AG08395 (cell line): ENCODE measurements around the gene STPG4.
"Not testable (repeated sequence)": the region's sequence is repeated elsewhere in the genome, so short reads cannot be mapped to it uniquely, and the experiment has no call there.

Experiments used
- DNase-seq: peaks from one replicate; pipeline ENCODE4 v3.0.0; 2012; ENCODE audit warnings: mixed read lengths, low spot score

Gene STPG4, protein sequence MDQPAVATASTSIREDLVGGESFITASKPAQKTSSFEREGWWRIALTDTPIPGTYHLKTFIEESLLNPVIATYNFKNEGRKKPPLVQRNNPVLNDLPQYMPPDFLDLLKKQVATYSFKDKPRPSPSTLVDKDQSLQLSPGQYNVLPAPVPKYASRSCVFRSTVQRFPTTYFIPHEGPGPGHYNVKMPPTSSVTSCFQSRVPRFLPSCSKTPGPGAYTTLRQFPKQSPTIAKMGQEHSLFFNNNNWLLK

DNA sequence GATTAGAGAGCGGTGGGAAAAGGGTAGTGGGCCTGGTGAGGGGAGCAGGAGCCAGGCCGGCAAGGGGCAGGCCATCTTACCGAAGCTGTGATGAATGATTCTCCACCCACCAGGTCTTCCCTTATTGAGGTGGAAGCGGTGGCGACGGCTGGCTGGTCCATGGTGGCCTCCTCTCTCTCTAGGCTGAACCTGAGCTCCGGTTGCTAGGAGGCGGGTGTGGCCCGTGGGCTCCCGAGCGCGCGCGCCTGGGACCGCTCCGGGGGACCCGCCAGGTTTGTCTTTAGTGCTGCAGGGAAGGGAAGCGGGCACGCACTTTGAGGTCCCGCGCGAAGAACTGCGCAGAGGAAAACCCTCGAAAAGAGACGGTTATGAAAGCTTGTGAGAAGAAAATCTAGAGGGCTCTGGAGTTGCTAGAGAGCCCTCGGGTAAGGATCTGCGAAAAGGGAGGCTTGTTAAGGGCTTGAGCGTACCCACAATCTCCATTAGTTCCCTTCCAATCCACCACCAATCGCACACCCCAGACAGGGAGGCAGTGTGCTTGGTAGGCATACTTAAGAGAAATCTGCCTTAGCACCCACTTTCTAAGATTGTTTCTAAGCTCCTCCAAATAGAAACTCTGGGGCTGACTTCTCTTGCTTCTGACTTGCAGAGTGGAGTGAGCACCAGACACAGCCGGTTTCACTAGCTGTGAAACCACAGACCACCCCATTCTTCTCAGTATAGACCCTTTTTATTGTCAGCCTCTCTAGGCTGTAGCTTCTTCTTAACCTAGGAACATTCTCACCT, at the start of gene STPG4:
TSS of gene STPG4 (minus strand) at position 218 of the 786 bp plus-strand sequence. CDS start at position 161, 57 bp downstream.
- DNase-seq = no peak

DNA sequence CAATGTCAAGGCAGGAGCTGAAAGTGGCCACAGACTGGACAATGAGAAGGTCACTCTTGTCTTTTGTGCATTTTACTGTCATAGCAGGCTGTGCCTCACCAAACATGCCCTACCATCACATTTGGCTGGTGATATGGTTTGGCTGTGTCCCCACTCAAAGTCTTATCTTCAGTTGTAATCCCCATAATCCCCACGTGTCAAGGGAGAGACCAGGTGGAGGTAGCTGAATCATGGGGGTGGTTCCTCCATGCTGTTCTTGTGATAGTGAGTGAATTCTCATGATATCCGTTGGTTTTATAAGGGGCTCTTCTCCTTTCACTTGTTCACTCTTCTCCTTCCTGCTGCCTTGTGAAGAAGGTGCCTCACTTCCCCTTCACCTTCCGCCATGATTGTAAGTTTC, 49.6 kb upstream of the STPG4 start:
- no peak for DNase-seq

DNA sequence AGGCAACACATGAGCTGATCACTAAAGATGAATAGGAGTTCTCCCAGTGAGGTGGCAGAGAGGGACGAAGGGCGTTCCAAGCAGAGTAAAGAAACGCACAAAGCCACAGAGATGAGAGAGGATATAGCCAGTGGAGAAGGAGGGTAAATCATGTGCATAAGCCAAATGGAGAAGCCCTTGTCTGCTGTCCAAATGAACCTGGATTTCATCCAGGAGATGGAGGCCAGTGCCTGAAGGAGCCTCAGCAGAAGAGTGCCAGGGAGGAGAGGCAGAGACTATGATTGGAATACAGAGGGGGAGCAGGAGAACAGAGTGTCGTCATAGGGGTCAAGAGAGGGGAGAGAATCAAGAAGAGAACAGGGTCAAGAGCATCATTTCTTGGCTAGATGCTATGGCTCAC, 48.9 kb upstream of the STPG4 start:
- DNase-seq = no peak

DNA sequence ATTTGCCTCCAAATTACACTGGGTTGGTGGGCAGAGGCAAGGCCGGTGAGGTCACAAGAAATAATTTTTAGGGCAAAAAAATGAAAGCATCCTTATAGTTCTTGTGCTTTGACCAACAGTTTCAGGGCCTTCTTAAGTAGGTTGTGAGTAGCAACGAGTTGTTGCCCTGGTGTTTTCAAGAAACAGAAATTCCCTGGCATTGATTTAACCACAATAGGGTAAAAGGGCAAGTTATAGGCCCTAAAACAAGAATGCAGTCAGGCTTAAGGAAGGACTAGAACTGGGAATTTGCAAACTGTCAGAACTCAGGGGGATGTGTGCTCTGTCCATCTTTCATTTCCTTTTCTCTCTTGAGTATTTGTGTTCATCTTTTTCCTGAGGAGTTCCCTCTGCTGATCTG, 46.1 kb upstream of the STPG4 start:
- no peak for DNase-seq

DNA sequence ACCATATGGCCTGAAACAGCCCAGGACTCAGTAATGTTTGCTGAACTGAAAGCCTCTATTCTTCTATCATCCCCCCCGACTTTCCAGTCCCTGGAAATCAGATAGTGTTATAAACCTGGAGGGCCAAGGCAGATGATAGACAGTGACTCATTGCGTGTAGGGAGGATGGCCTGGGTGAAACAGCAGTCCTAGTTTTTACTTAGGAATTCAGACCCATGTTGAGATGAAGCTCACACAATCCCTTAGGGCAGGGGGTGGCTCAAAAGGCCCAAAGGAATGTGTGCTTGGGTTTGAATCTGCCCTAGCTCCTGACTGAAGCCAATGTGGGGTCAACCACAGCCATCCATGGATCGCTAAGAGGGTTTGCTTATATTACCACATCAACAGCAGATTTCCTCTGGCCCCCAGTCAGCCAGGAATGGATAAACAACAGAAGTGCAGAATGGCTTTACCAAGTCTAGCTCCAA, 43.9 kb upstream of the STPG4 start:
- DNase-seq = peak; percentile 91

DNA sequence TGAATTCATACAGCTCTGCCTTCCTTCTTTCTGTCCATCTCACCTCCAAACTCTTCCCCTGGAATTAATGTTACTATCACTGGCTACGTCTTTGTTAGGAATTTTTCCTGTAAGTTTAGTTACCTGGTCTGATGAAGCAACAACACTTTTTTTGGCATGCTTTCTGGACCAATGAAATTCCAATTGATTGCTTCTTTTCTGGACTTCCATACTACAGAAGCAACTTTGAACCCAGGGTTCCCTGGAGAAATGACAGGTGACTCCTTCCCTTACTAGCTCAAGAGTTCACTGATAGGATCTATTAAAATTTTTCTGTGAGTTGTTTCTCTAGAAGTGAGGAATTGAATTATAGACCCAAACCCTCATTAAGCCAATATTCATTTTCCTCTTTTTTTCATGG, 41.4 kb upstream of the STPG4 start:
- no peak for DNase-seq

DNA sequence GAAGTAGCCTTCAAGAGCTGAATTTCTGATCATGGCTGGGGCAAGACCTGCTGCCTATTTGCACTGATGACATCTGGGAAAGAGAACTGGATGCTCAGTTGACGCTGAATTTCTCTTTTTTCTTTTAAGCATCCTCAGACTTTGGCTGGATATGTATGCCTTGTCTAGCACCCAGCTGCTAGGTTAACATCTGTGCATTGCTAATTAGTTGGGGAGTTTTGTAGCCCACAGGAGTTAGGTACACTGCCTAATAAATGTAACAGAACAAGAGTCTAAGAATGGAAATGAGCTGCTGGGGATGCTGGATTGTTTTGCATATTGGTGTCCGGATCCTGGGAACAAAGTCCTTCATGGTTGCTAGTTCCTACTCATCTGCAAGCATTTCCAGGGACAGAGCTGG, 40.9 kb upstream of the STPG4 start:
- no peak for DNase-seq

DNA sequence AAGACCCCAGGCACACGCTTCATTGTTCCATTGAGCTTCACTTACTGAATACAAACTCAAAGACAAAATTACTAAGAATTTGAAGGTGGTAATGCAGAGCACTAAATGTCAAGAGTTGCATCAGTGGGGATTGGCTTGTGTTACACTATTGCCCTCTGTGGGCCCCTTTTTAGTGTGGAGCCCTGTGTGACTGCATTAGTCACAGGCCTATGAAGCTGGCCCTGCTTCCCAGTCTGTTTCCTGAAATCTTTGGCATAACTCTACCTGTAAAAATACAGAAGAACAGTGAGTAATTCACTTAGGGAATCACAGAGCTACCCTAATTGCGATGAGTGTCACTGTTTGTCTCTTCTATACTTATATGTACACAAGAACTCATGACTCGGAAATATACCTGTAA, 40.0 kb upstream of the STPG4 start:
- no peak for DNase-seq

DNA sequence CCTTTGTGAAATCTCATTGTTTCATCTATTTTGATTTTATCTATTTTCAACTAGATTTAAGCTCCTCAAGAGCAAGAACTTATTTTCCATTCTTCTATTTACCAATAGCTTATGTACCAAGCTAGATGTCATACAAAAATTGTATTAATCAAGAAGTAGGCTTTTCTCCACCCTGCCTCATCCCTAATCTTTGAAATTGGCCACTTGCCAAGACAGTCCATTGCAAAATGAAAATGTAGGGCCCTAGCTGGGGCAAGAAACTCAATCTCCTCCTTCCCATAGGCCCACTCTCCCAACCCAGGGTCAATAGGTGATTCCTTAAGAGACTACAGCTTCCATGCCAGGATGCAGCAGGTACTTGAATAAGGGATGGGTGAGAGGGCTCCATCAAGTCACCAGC, 39.3 kb upstream of the STPG4 start:
- DNase-seq = no peak

DNA sequence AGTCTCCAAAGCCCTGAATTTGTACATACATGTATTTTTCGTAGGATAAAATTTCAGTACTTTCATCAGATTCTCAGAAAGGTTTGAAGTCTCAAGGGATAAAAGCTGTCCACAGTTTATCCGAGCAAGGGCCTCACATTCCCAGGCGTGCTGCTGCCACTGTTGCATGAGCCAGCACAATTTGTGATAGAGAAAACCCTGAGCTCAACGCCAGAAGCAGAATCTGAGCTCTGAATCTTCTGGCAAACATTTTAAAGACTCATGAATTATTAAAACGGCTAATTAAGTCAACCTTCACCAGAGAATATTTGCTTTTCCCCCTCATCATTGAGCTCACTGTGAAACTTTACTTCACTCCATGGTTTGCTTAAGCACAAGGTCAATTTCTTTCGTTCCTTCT, 38.5 kb upstream of the STPG4 start:
- no peak for DNase-seq

DNA sequence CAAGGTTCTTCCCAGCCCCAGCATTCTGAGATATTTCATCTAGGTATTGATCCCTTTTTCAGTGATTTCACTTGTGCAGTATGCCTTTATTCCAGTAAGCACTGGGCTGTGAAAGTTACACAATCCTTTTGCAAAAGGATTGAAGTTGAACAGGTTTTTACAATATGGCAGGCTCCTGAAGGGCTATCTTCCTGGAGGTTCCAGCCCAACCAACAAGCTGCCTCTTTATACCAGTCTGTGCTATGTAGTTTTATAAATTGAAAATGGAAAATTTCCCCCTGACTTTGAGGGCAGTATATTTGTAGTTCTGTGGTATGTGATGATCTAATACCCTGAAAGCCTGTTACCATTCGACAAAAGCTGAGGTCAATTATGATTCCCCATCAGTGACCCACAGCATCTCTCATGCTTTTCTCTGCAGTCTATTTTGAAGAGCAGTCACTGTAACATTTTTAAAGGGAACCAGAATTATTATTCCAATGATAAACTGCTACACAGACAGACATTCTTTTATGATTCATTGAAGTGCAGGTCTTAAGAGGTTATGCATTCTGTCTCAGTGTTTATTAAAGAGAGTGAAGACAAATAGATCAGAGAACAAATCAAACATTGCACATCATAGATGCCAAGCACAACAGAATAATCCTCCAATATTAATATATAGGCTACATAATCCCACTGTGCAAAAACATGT, 35.2 kb upstream of the STPG4 start:
- DNase-seq = peak; percentile 66

DNA sequence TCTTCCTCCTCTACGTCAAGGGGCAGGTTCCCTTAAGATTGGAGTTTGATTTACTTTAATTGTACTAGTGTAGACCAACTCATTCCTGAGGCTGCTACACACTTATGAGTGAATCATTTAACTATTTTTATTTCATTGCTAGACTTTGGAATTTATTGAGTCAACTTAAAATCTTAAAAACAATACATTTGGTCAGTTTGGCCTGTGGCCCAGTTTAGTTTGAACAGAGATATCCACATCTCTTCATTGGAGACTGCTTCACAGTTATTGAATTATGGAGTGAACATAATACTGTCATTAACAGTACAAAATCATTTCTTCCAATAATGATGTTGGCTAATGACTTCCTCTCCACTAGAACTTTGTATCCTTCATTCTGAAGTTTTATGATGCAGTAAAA, 34.5 kb upstream of the STPG4 start:
- peak; percentile 80 for DNase-seq

DNA sequence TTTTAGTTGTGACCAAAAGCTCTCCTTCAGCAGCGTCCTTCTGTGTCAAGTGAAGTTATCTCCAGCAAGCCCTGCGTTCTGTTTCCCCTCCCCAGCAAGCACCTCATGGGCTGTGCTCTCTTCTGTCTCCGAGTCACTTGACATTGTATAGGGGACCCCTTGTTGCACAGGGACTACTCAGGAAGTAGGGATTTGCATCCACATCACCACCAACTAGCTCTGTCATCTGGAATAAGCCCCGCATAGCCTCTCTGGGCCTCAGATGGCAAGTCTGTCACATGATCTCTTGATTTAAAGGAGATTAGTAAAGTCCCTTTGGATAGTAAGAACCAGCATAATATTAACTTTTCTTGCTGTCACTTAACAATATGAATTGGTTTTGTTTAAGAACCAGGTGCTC, 32.0 kb upstream of the STPG4 start:
- no peak for DNase-seq

DNA sequence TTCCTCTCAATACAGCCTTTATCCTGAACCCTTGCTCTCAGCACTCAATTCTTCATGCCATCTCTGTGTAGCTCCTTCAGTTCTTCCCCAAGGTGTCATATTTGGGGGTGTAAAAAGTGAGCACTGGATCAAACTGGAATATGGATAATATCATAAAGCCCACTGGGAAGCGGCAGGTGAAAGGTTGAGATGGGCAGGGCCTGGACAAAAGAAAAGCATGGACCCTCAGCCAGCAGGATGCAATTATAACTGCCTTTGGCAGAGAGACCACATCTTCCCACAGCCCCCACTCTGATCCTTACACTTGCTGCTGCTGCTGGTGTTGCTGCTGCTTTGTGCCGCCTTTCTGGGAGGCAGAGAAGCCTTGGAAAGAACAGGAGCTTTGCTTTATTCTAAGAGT, 31.2 kb upstream of the STPG4 start:
- DNase-seq = no peak

DNA sequence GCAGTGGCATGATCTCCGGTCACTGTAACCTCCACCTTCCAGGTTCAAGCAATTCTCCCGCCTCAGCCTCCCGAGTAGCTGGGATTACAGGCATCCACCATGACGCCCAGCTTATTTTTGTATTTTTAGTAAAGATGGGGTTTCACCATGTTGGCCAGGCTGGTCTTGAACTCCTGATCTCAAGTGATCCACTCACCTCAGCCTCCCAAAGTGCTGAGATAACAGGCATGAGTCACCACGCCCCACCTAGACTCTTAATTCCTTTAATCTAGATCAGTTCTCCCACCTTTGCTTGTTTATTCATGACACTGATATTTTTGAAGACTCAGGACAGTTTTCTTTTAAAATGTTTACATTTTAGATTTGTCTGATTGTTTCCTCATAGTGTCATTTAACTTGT, 30.0 kb upstream of the STPG4 start:
- DNase-seq = not testable (repeated sequence)

DNA sequence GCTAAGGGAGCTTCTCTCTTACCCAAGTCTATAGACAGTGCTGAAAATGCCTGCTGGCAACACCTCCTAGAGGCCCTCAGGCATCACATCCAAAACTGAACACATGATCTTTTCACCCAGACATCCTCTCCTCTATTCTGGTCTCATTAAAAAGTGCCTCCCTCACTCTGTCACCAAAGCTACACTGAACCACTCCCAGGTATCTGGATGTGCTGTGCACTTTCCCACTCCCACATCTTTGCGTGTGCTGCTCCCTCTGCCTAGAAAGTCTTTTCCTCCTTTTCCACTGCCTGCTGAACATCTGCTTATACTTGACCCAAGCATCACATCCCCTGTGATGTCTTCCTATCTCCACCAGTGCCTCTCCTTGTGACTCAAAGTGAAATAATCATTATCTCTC, 26.1 kb upstream of the STPG4 start:
- no peak for DNase-seq

DNA sequence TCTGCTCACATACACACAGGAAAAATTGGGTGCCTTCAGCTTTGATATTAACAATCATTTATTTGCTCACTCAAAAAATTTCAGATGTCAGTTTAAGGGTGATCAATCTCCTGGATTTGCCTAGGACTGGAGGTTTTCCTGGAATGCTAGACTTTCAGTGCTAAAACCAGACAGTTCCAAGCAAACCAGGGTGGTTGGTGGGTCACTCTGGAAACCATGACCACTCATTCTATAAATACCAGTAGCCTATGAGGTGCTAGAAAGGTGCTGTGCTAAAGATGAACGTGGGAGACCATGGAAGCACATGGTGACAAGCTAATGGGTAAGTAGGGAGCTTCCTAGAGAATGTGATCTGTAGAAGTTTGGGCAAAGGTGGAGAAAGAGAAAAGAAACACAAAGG, 25.4 kb upstream of the STPG4 start:
- DNase-seq = no peak

DNA sequence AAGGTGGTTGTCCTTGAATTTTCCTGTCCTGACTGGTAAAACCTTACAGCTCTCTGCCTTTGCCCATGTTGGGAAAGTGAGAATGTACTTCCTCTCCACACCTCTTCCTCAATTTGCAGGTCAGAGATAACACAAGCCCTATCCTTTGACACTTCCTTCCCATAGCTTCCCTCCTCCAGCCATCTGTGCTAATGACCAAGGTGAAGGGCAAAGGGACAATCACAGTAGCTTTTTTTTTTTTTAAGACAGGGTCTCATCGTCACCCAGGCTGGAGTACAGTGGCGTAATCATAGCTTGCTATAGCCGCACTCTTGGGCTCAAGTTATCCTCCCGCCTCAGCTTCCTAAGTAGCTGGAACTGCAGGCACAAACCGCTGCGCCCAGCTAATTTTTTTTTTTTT, 24.3 kb upstream of the STPG4 start:
- no peak for DNase-seq

DNA sequence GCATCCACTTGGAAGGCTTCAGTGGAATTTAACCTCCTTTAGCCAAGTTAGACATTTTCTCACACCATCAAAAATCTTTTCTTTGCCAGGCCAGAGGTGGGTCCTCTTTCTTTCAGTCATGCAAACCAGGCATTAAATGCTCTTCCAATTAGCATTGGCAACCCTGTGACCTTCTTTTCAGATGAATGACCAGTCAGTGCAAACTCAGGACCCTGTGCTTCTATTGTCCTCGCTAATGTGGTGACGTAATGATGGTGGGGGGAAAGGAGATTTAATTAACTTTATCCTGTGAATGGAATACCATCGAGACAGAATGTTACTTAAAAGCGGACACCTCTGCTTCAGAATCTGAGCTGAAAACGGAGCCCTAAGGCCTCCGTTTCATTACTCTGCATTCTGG, 23.2 kb upstream of the STPG4 start:
- DNase-seq = no peak

DNA sequence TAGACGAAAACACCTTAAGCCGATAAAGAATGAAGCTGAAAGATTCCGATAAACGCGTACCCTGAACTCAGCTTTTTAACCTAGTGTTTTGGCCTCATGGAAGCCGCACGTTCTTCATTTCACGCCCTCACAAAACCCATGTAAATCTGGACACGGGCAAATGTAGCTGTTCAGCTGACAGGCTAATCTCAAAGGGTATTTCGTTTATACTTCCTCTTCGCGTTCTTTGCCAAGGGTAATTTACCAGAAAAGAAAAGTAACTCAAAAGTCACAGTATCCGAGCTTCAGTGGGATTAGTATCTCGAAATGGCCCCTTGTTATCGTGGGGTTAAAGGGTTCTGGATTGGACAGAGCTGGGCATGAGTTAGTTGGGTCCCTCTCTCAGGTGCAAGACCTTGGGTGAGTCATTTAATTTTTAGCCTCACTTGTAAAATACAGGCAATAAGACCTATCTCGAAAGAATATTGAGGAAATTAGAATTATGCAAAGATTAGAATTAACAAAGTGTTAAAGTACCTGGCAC, 22.0 kb upstream of the STPG4 start:
- DNase-seq = no peak

DNA sequence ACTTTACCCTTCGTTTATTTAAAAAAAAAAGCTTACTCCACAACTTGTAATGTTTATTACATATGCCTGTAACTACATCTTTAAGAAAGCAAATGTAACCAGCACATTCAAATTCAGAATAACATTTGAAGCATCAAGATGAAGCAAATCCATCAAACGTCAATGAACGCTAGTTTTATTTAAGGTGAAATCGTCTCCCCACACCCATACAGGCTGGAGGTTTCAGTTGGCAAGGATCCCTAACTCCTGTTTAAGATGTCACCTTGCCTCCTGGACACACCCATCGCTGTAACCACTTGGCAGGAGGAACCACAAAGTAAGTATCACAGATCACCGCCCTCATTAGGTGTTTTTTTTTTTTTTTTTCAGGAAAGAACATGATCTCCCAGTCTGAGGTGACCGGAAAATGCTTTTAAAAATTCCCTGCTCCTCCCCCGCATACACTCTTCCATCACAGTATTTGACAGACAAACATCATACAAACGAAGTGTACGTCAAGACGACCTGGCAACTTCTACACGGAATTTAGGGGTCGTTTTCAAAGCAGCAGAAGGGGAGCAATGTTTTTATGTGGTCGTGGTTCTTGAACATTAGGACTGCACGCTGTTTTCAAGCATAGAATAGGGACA, 19.7 kb upstream of the STPG4 start:
- DNase-seq = peak; percentile 45

DNA sequence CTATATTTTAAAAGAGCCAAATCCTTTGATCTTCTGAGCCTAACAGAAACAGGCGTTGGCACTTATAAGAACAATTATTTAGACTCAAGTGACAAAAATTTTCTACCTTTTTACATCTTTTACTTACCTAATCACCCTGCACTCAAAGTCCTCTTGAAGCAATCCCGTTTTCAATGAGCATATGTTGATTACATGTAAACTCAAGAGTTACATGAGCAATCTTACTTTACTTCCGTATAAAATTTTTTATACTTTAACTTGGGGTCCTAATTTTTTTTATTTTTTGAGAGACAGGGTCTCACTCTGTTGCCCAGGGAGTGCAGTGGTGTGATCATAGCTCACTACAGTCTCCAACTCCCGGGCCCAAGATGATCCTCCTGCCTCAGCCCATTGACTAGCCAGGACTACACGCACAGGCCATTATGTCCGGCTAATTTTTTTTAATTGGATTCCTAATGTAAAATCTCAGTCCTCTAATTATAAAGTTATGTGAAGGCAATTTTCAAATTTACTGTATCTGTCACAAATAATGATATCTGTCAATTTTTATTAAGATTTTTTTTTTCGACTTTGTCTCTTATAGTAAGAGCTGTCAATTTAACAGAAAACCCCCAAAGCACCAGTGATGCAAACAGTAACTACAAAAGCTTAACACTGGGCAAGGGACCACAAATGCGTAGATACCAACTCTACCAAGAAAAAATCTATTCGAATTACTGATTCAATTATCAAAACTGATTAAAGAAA, 19.1 kb upstream of the STPG4 start:
- DNase-seq = no peak
